DMS53 treated with DMSO at 0.1 percent for 48 hours (cell line): ENCODE results near the gene EDDM3A.

Experiments used
- DNase-seq: peaks from one replicate; lab custom pipeline; 2025; ENCODE audit not compliant: unreplicated experiment; lab: John Stamatoyannopoulos, UW

EDDM3A gene

DNA sequence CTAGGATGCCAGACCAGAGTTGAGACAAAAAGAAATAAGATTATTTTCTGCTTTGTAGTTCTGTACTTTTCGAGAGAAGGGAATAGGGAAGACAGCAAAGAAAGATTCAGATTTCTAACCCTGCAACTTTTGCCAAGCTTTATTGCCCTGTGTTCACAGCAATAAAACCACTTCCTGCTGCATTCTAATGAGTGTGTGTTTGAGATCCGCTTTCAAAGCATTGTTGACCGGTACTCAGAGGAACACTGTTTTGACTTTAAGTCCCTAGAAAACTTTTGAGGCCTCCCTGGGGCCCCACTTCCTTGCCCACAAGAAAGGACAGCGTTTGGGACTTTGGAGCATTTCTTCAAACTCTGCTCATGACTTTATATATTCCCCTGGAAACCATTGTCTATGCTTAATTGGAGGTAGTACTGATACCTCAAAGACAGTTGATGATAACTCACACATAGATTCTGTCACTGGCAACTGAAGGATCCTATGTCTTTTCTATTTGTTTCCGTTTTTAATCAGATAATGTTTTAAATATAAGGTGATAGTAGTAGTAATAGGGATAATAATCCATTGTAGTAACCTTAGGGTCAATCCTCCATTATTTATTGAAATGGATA lies 36.7 kb downstream of the EDDM3A start:
- DNase-seq, result no peak

DNA sequence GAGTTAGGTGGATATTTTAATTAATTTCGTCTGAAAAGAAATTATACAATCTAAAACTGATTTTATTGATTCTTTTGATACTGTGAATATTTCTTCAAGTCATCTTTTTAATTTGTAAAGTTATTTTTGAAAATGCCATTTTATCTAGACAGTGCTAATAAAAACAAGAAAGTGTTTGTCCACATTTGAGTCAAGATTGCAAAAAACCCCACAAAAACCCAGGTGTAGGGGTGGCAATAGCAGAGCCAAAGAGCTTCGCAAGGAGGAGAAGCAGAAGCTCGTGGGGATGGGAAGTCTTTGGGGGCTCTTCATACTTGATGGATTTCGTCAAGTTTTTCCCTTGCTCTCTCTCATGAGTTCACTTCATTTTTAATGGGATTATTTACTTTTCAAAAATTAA lies 41.3 kb downstream of the EDDM3A start:
- DNase-seq, result no peak

DNA sequence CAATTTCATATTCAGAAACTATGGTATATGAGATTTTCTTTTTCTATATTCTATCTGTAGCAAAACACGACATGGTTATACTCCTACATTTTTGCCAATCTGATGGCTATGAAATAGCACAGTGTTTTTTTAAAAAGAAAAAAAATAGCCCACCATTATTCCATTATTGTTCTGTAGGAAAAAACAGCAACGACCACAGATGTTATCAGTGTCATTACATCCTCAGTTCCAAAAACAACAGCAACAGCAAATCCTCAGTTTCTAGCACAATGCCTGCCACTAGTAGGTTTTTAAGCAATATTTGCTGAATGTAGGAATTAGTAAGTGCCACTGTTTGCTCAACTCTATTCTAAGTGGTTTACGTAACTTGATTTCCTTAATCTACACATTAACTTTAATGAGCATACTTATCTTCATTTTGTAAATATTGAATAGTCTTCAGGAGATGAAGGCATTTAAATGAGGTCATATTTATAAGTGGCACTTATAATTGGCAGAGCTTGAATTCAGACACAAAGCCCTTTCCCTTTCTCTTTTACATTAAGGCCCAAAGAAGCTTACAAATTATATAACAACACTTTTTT lies 43.6 kb downstream of the EDDM3A start:
- no peak for DNase-seq

DNA sequence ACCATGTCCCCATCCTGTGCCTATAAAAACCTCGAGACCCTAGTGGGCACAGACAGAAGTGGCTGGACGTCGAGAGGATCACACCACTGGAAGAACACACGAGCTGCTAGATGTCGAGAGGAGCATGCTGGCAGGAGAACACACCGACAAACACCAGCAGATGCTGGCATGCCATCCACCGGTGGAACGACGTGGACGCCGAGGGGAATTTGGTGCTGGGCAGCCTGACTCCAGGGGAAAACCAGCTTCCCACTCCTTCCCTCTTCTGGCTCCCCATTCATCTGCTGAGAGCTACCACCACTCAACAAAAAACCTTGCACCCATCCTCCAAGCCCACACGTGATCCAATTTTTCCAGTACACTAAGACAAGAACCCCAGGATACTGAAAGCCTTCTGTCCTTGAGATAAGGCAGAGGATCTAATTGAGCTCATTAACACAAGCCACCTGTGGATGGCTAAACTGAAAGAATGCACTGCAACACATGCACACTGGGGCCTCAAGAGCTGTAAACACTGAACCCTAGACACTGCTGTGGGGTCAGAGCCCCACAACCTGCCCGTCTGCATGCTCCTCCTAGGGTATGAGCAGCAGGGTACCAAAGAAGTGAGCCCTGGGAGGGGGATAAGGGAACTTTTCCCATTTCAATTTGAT lies 44.9 kb downstream of the EDDM3A start:
- DNase-seq, result no peak

DNA sequence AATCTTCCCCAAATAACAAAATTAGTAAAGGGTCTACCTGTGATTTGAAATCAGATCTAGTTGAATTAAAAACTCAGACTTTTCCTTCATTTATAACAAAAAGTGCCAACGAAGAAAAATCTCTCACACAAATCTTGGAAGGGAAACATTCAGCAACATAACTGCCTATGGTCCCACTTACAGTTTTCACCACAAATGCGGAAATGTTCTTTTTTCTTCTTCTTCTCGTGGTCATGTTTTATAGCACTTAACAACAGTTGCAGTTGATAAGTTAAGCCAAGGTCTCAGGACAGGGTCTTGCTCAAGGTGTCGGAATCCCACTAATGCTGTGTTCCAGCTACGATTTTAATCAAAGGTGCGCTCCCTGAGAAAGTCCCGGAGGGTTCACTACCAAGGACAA lies 45.5 kb downstream of the EDDM3A start:
- no peak for DNase-seq

DNA sequence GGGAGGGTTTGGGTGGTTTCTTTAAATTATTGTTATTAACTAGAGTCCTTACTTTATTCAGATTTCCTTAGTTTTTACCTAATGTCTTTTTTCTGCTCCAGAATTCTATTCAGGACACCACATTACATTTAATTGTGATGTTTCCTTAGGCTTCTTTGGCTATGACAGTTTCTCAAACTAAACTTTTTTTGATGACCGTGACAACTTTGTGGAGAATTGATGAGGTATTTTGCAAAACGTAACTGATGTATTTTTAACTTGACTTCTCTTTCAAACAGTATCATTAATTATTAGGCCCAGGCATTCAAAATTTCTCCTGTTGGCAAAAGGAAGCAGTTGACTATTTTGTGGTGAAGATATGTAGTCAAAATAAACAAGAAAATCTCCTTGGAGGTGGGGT lies 45.9 kb downstream of the EDDM3A start:
- no peak for DNase-seq

DNA sequence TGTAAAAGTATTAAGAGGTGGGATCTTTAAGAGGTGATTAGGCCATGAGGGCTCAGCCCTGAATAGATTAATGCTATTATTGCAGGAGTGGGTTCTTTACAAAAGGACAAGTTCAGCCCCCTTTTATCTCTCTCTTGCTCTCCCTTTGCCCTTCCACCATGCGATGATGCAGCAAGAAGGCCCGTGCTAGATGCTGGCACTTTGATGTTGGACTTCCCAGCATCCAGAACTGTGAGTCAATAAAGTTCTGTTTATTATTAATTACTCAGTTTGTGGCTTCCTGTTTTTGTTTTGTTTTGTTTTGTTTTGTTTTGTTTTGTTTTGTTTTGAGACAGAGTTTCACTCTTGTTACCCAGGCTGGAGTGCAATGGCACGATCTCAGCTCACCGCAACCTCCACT lies 46.9 kb downstream of the EDDM3A start:
- no peak for DNase-seq

DNA sequence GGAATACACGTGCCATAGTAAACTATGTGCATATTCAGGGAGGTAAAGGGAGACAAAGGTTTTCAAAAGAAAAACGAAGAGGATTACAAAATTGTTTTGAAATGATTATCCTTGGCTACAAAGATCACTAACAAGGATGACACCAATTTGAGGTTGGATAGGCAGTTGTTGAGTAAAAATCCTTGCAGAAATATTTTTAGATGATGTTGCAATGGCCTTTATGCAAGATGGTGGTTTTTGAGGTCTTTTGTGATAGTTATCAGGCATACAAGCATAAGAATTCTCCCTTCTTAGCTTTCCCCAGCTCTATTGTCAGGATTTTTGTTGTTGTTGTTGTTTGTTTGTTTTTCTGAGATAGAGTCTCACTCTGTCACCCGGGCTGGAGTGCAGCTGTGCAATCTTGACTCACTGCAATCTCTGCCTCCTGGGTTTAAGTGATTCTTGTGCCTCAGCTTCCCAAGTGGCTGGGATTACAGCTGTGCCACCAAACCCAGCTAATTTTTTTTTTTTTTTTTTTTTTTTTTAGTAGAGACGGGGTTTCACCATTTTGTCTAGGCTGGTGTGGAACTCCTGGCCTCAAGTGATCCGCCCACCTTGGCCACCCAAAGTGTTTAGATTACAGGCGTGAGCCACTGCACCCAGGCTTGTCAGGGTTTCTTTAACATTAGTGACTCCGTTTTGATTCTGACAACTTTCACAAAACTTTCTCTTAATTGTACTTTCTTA lies 49.1 kb downstream of the EDDM3A start:
- no peak for DNase-seq

DNA sequence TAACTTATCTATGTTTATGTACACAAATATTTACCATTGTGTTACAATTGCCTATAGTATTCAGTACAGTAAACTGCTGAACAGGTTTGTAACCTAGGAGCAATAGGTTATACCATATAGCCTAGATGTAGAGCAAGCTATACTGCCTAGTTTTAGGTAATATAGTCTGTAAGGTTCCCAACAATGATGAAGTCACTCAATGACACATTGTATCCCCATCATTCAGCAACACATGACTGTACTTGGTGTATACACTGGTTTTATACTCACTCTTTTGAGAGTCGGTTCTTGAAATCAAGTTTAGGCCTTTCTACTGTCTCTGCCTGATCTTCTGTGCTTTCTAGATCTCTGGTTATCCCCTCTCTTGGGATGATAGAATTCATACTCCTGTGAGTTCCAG lies 51.5 kb downstream of the EDDM3A start:
- DNase-seq, result no peak
